GM18858 (cell line): ENCODE results near the gene JAML.

Source experiments
- ATAC-seq: cut with Tn5 transposase; IDR thresholded peaks from one replicate; pipeline ENCODE4 v1.9.1; 2021; ENCODE audit not compliant: unreplicated experiment

The JAML gene

DNA sequence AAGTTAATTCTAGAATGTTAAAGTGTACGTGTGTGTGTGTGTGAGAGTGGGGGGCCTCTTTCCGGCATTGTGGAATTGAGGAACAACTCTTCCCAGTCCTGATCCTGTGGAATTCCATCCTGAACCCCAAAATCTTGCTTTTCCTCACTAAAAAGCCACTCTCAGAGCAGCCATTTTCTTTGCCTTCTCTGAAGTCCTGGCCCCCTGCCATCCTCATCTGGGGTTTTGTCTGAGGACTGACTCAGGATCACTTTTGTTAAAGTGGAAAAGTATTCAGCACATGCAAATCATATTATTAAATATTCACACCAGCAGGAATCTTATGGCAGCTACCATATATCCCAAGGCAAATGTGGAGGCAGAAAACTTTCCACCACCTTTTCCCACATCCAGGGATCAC is 76.0 kb downstream of the JAML start:
- no peak for ATAC-seq

GRCh38 chr11:118148240-118148639 is 76.6 kb downstream of the JAML start:
- no peak for ATAC-seq

DNA sequence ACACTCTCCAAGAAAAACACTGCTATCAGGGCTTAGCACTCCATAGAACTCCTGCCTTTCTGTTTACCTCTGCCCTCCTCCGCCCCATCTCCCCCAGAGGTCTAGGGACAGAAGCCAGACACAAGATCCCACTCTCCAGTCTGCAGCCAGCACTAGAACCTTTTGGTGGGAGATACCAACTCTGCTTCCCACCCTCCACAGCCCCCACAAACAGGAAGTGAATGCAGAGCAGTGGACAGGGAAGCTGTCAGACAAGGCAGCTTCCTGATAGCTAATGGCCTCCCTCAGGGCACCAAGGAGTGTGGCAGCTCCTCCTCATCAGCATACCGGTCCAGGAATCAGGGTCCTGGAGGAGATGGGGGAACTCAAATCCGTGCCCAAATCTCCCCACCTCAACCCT is 77.3 kb downstream of the JAML start:
- no peak for ATAC-seq

- no peak for ATAC-seq
These were observed 78.3 kb downstream of the JAML start for GRCh38 chr11:118146554-118146953.

GRCh38 chr11:118145285-118146227 is 79.3 kb downstream of the JAML start:
- no peak for ATAC-seq

DNA sequence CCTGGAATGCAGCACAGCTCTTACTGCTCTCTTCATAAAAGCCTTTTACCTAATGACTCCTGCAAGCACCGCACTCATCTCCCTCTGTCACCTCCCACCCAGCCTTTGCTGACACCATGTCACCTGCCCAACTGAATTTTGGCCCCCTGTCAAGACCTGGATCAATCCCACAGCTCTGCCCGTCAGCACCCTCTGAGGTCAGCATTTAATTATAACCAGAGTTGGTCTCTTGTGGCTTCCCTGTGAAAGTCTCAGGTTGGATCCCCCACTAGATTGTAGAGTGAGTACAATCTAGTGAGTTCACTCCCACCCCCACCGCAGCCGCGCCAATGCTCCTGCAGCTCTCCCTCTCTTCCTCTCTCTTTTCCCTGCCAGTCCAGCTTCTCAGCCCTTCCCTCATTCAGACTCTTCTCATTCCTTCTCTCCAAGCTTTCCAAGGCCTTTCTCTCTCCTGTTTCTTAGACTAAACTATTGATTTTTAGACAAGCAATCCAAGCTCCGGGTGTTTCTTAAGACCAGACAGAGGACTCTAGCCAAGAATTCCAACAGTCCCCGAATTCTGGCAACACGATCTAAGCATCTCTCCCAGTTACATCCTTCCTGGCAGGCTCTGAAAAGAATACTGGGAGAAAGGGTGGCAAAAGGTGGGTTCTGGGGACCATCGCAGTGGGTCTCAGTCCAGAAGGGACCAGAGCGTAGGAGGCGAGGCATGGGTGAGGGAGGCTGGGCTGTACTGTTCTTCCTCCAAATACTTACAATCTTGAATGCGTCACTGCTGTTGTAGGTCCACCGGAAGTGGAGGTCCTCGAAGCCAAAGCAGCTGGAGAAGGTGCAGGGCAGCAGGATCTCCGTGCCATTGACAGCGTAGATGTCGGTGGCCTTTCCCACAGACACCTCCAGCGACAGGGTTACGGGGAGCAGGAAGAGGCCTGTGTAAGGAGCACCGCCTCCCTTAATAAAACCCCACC is 80.2 kb downstream of the JAML start:
- no peak for ATAC-seq
